Natural killer cell treated with Interleukin-12 subunit alpha and Interleukin-12 subunit beta and Interleukin-15 and Interleukin-18, amount 100 ng/mL, for 72 hours (primary cell): Measurements from ENCODE around the gene TM4SF4. TPM values are rescaled to one million over a fixed set of nuclear protein-coding genes. Genes with fewer than 3 reads are reported as not detected.

Experiments
- ATAC-seq, 2 donors: fragments of 150-1000 bp; cut with Tn5 transposase in 1 of 2; sonication (Bioruptor Pico), chemical (Tn5 transposase) in 1 of 2; 2 replicates each; pipeline ENCODE4 v1.10.0; 2021
- DNase-seq: peaks from one replicate; pipeline ENCODE4 v3.0.0; 2022; ENCODE audit warnings: low spot score
- H3K27ac Mint-ChIP-seq, 2 donors: 1 replicate in 1 of 2; 2 replicates in 1 of 2; pipeline ENCODE4 v1.8.0; 2022; ENCODE audit warnings: mixed read lengths in 2 of 2, mild to moderate bottlenecking in 1 of 2, moderate library complexity in 1 of 2
- H3K27me3 Mint-ChIP-seq, 2 donors: 1 replicate in 1 of 2; 2 replicates in 1 of 2; pipeline ENCODE4 v1.8.0; 2022; ENCODE audit warnings: mixed read lengths in 2 of 2
- H3K36me3 Mint-ChIP-seq: one replicate; pipeline ENCODE4 v1.8.0; 2022; ENCODE audit warnings: mixed read lengths
- H3K4me1 Mint-ChIP-seq, 2 donors: 1 replicate in 1 of 2; 2 replicates in 1 of 2; pipeline ENCODE4 v1.8.0; 2022; ENCODE audit warnings: low read depth in 2 of 2, mixed read lengths in 2 of 2, mild to moderate bottlenecking in 1 of 2
- H3K4me3 Mint-ChIP-seq: one replicate; pipeline ENCODE4 v1.8.0; 2022; ENCODE audit warnings: mixed read lengths
- H3K9me3 Mint-ChIP-seq: 2 replicates; pipeline ENCODE4 v1.8.0; 2022; ENCODE audit warnings: mixed read lengths
- total RNA-seq, 2 donors: library from RNA; stranded (reverse); gene quantifications; one replicate each; pipeline ENCODE4 v1.2.3, GENCODE V29; 2022

The TM4SF4 gene
- total RNA-seq, 2 donors from 2014 or later: not detected

GRCh38 chr3:149501524-149501923 is 27.0 kb downstream of the TM4SF4 start:
- Mint-ChIP-seq H3K4me1 (peaks cover 4 to 11% of the 10 kb centered on the region in 2 donors), H3K36me3 (no peaks in the 10 kb centered on the region), H3K27ac (peak overlapping the region in 1 of 2 donors; percentile 40), H3K9me3 (no peaks in the 10 kb centered on the region), H3K4me3 (no peak overlapping the region), H3K27me3 (peaks cover 9 to 11% of the 10 kb centered on the region in 2 donors)
- DNase-seq: no peak
- no peak for ATAC-seq

GRCh38 chr3:149502438-149502837 is 27.9 kb downstream of the TM4SF4 start:
- Mint-ChIP-seq H3K27me3 (peaks cover 9 to 11% of the 10 kb centered on the region in 2 donors), H3K9me3 (no peaks in the 10 kb centered on the region), H3K27ac (no peak overlapping the region), H3K4me1 (peaks cover 13 to 20% of the 10 kb centered on the region in 2 donors), H3K4me3 (no peak overlapping the region), H3K36me3 (no peaks in the 10 kb centered on the region)
- ATAC-seq: no peak
- no peak for DNase-seq

GRCh38 chr3:149506540-149506939 is 32.0 kb downstream of the TM4SF4 start:
- H3K27ac Mint-ChIP-seq: peak overlapping the region; percentile 85 to 97
- H3K27me3 Mint-ChIP-seq: peaks cover 11 to 13% of the 10 kb centered on the region in 2 donors
- ATAC-seq (no peak), DNase-seq (no peak)
- H3K4me3 Mint-ChIP-seq: peak overlapping the region; percentile 75
- no peaks in the 10 kb centered on the region for H3K9me3 Mint-ChIP-seq
- peaks cover 37 to 42% of the 10 kb centered on the region in 2 donors for H3K4me1 Mint-ChIP-seq
- H3K36me3 Mint-ChIP-seq: no peaks in the 10 kb centered on the region

GRCh38 chr3:149506965-149507364 is 32.5 kb downstream of the TM4SF4 start:
- Mint-ChIP-seq H3K27ac (peak overlapping the region; percentile 85 to 97), H3K27me3 (peaks cover 11 to 12% of the 10 kb centered on the region in 2 donors), H3K9me3 (no peaks in the 10 kb centered on the region), H3K4me1 (peaks cover 37 to 42% of the 10 kb centered on the region in 2 donors), H3K36me3 (no peaks in the 10 kb centered on the region), H3K4me3 (peak overlapping the region; percentile 75)
- DNase-seq (no peak), ATAC-seq (no peak)

- H3K27ac Mint-ChIP-seq: peak overlapping the region; percentile 85 to 97
- H3K4me1 Mint-ChIP-seq: peaks cover 43 to 48% of the 10 kb centered on the region in 2 donors
- ATAC-seq (peak; percentile 90 to 95), DNase-seq (peak; percentile 86)
- no peaks in the 10 kb centered on the region for H3K36me3 Mint-ChIP-seq
- peak overlapping the region; percentile 75 for H3K4me3 Mint-ChIP-seq
- no peaks in the 10 kb centered on the region for H3K9me3 Mint-ChIP-seq
- H3K27me3 Mint-ChIP-seq: peaks cover 17 to 19% of the 10 kb centered on the region in 2 donors
These were observed 33.2 kb downstream of the TM4SF4 start for GRCh38 chr3:149507491-149508324.

DNA sequence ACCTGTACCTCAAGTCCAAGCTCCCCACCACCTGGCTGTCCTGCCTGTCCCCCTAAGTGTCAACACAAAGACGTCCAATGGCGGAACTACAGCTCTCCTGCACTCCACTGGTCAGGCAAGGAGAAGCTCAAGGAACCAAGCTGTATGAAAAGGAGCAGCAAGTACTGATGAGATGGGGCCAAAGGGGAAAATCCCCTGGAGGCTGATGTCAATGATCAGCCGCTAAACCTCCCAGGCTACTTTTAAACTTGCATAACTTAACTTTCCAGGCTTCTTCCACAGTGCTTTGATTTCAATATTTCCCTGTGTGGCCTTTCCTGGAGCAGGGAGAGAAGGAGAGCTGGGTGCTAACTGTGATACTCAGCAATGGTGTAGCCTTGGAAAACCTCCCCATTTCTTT is 35.0 kb downstream of the TM4SF4 start:
- Mint-ChIP-seq H3K4me1 (peaks cover 43 to 45% of the 10 kb centered on the region in 2 donors), H3K9me3 (no peaks in the 10 kb centered on the region), H3K27me3 (peaks cover 14 to 19% of the 10 kb centered on the region in 2 donors), H3K36me3 (no peaks in the 10 kb centered on the region), H3K4me3 (peak overlapping the region; percentile 19), H3K27ac (peak overlapping the region in 1 of 2 donors; percentile 97)
- ATAC-seq: no peak
- no peak for DNase-seq

- ATAC-seq: no peak
- no peaks in the 10 kb centered on the region for H3K9me3 Mint-ChIP-seq
- peaks cover 43 to 45% of the 10 kb centered on the region in 2 donors for H3K4me1 Mint-ChIP-seq
- H3K27me3 Mint-ChIP-seq: peaks cover 21 to 27% of the 10 kb centered on the region in 2 donors
- no peak overlapping the region for H3K4me3 Mint-ChIP-seq
- H3K27ac Mint-ChIP-seq: peak overlapping the region; percentile 24 to 97
- DNase-seq: no peak
- no peaks in the 10 kb centered on the region for H3K36me3 Mint-ChIP-seq
These were observed 36.0 kb downstream of the TM4SF4 start for GRCh38 chr3:149510480-149510879.

- Mint-ChIP-seq H3K27me3 (peaks cover 21 to 27% of the 10 kb centered on the region in 2 donors), H3K4me1 (peaks cover 43 to 45% of the 10 kb centered on the region in 2 donors), H3K4me3 (no peak overlapping the region), H3K9me3 (no peaks in the 10 kb centered on the region), H3K36me3 (no peaks in the 10 kb centered on the region), H3K27ac (peak overlapping the region; percentile 24 to 97)
- no peak for DNase-seq
- no peak for ATAC-seq
These were observed 36.6 kb downstream of the TM4SF4 start for GRCh38 chr3:149511040-149511626.

DNA sequence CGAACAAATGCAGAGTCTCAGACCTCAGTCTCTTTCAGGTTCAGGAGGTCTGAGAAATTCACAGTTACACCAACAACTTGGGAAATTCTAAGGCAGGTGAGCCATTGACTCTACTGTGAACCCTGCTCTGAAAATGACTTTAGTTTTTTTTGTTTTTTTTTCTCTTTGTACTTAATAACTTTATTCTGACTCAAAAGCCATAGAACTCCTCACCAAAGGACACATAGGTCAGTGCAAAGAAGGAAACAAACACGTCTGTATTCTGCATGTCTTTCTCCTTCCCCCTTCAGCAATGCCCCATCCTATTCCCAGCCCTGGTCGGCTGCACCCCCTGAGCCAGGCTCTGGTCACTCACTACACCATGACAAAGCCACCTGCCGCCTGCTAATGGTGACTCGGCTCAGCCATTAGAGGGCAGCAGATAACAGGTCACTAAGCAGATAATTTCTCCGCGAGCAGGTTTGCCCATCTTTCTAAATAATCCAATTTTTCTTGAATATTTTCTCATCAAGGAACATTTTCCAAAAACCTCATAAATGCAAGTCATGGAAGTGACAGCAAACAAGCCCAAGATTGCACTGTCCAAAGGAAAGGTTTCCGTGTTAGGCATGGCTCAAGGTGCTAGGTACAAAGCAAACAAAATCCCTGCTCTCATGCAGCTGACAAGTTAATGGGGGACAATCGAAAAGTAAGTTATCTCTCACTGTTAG is 37.7 kb downstream of the TM4SF4 start:
- no peaks in the 10 kb centered on the region for H3K9me3 Mint-ChIP-seq
- H3K36me3 Mint-ChIP-seq: no peaks in the 10 kb centered on the region
- no peak overlapping the region for H3K4me3 Mint-ChIP-seq
- peak in 1 of 2 donors; percentile 32 for ATAC-seq
- DNase-seq: peak; percentile 67
- peaks cover 32 to 34% of the 10 kb centered on the region in 2 donors for H3K4me1 Mint-ChIP-seq
- H3K27me3 Mint-ChIP-seq: peaks cover 21 to 27% of the 10 kb centered on the region in 2 donors
- peak overlapping the region in 1 of 2 donors; percentile 16 for H3K27ac Mint-ChIP-seq

- DNase-seq (no peak), ATAC-seq (no peak)
- no peaks in the 10 kb centered on the region for H3K9me3 Mint-ChIP-seq
- H3K36me3 Mint-ChIP-seq: no peaks in the 10 kb centered on the region
- no peak overlapping the region for H3K4me3 Mint-ChIP-seq
- peaks cover 25 to 27% of the 10 kb centered on the region in 2 donors for H3K27me3 Mint-ChIP-seq
- no peak overlapping the region for H3K27ac Mint-ChIP-seq
- H3K4me1 Mint-ChIP-seq: peaks cover 17 to 19% of the 10 kb centered on the region in 2 donors
These were observed 40.0 kb downstream of the TM4SF4 start for GRCh38 chr3:149514471-149514870.

- Mint-ChIP-seq H3K9me3 (no peaks in the 10 kb centered on the region), H3K36me3 (no peaks in the 10 kb centered on the region), H3K27me3 (peaks cover 25 to 27% of the 10 kb centered on the region in 2 donors), H3K4me3 (no peak overlapping the region), H3K27ac (no peak overlapping the region), H3K4me1 (peaks cover 12 to 19% of the 10 kb centered on the region in 2 donors)
- no peak for DNase-seq
- ATAC-seq: no peak
These were observed 40.8 kb downstream of the TM4SF4 start for GRCh38 chr3:149515249-149515648.

DNA sequence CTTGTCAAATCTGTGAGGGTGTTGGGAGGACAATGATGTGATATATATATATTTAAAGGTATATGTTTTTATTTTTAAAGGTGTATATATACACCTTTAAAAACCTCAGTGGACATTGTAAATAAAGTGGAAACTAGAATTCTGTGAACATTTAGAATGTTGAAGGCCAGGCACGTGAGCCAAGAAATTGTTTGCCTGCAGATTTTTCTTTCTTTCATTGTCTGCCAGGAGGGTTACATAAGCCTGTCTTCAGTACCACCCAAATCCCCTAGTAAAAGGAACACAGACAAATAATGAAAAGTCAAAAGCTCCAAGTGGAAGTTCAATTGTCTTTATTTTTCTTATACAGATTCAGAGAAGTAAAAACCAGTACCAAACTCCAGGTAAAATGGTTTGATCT is 42.4 kb downstream of the TM4SF4 start:
- H3K4me1 Mint-ChIP-seq: peaks cover 6 to 7% of the 10 kb centered on the region in 2 donors
- H3K27me3 Mint-ChIP-seq: peaks cover 16 to 19% of the 10 kb centered on the region in 2 donors
- H3K36me3 Mint-ChIP-seq: no peaks in the 10 kb centered on the region
- ATAC-seq (no peak), DNase-seq (no peak)
- H3K27ac Mint-ChIP-seq: no peak overlapping the region
- H3K9me3 Mint-ChIP-seq: no peaks in the 10 kb centered on the region
- H3K4me3 Mint-ChIP-seq: no peak overlapping the region

DNA sequence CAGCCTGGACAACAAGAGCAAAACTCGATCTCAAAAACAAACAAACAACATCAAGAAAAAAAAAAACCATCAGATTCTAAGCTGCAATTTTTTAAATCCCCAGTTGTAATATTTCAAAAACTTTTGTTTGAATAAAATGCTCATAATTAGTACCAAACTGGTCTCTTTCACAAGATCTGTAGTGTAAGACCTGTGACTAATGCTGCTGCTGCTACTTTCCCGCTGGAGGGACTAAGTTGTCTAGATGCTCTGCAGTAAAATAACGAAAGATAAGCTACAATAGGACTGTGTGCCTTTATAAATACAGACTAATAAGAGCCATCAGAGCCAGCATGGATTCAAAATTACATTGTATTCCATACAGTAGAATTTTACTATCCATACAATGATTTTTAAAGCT is 45.4 kb downstream of the TM4SF4 start:
- Mint-ChIP-seq H3K27ac (no peak overlapping the region), H3K36me3 (no peaks in the 10 kb centered on the region), H3K4me1 (no peaks in the 10 kb centered on the region), H3K27me3 (peaks cover 4 to 11% of the 10 kb centered on the region in 2 donors), H3K4me3 (no peak overlapping the region), H3K9me3 (no peaks in the 10 kb centered on the region)
- DNase-seq (no peak), ATAC-seq (no peak)
